Hepatocyte (in vitro differentiated cells): Measurements from ENCODE around the gene ZNF771. TPM values are rescaled to one million over a fixed set of nuclear protein-coding genes. Genes with fewer than 3 reads are reported as not detected.

Experiments
- DNase-seq: peaks from one replicate; pipeline ENCODE4 v3.0.0-alpha.2; 2016; ENCODE audit warnings: low spot score
- H2AFZ ChIP-seq: fragments of 200-600 bp; sonication (generic); 2 replicates; pipeline ENCODE4 v1.6.0; 2016; ENCODE audit warnings: antibody characterized with exemption, mild to moderate bottlenecking
- H3K27ac ChIP-seq: fragments of 200-600 bp; sonication (generic); 2 replicates; pipeline ENCODE4 v1.5.1; 2016; ENCODE audit warnings: mild to moderate bottlenecking
- H3K27me3 ChIP-seq: fragments of 200-600 bp; sonication (generic); 2 replicates; pipeline ENCODE4 v1.6.1; 2016
- H3K36me3 ChIP-seq: fragments of 200-600 bp; sonication (generic); replicated peaks from 2 replicates; pipeline ENCODE4 v1.5.1; 2016; ENCODE audit warnings: low read depth; ENCODE audit not compliant: insufficient read depth
- H3K4me1 ChIP-seq: fragments of 200-600 bp; sonication (generic); 2 replicates; pipeline ENCODE4 v1.5.1; 2016; ENCODE audit warnings: mild to moderate bottlenecking, moderate library complexity; ENCODE audit not compliant: insufficient read depth
- H3K4me2 ChIP-seq: fragments of 200-600 bp; sonication (generic); 2 replicates; pipeline ENCODE4 v1.6.0; 2016
- H3K4me3 ChIP-seq: fragments of 200-600 bp; sonication (generic); 2 replicates; pipeline ENCODE4 v1.5.1; 2016; ENCODE audit warnings: mild to moderate bottlenecking
- H3K79me2 ChIP-seq: fragments of 200-600 bp; sonication (generic); 2 replicates; pipeline ENCODE4 v1.6.0; 2017; ENCODE audit warnings: mild to moderate bottlenecking
- H3K9me2 ChIP-seq: fragments of 200-600 bp; sonication (generic); replicated peaks from 2 replicates; pipeline ENCODE4 v1.6.0; 2017; ENCODE audit warnings: mild to moderate bottlenecking; ENCODE audit not compliant: insufficient read depth
- H3K9me3 ChIP-seq: fragments of 200-600 bp; sonication (generic); 2 replicates; pipeline ENCODE4 v1.5.1; 2016; ENCODE audit warnings: low read depth, mild to moderate bottlenecking
- H4K20me1 ChIP-seq: fragments of 200-600 bp; sonication (generic); 2 replicates; pipeline ENCODE4 v1.6.0; 2016; ENCODE audit warnings: mild to moderate bottlenecking; ENCODE audit not compliant: insufficient read depth, poor library complexity, severe bottlenecking
- EZH2 ChIP-seq: fragments of 200-600 bp; sonication (generic); IDR thresholded peaks from 2 replicates; pipeline ENCODE4 v1.6.1; 2016; ENCODE audit warnings: antibody characterized with exemption, mild to moderate bottlenecking, borderline replicate concordance
- EZH2phosphoT487 ChIP-seq: fragments of 200-600 bp; sonication (generic); IDR thresholded peaks from one replicate; pipeline ENCODE4 v1.6.1; 2018; ENCODE audit warnings: antibody characterized with exemption, mild to moderate bottlenecking, low read depth, moderate library complexity; ENCODE audit not compliant: unreplicated experiment, severe bottlenecking
- WGBS: methylation state at CpG from one replicate; pipeline ENCODE4 v1.1.6; 2016; ENCODE audit warnings: low lambda C conversion rate; ENCODE audit errors: missing lambda C conversion rate; 5-methylcytosine and 5-hydroxymethylcytosine counted together
- polyA plus RNA-seq: library from polyadenylated mRNA; unstranded; fragments of >200 nt; fragmentation: Nextera tagmentation; extraction: Ambion mirVana; gene quantifications from 2 replicates; pipeline ENCODE4 v1.2.1, GENCODE V29; 2016
- total RNA-seq: library from RNA; depleted of rRNA; stranded (reverse); fragments of >200 nt; gene quantifications from 2 replicates; pipeline ENCODE4 v1.2.3, GENCODE V29; 2014
- TF ChIP-seq, protein P1 (sequence below): fragments of 200-600 bp; sonication (generic); IDR thresholded peaks from 2 replicates; pipeline ENCODE4 v1.5.1; 2016; ENCODE audit warnings: antibody characterized with exemption, mild to moderate bottlenecking; ENCODE audit not compliant: poor library complexity

The ZNF771 gene
- total and polyA plus RNA-seq, 2 experiments from 2014 or later = 12.4 to 23.6 TPM

DNA sequence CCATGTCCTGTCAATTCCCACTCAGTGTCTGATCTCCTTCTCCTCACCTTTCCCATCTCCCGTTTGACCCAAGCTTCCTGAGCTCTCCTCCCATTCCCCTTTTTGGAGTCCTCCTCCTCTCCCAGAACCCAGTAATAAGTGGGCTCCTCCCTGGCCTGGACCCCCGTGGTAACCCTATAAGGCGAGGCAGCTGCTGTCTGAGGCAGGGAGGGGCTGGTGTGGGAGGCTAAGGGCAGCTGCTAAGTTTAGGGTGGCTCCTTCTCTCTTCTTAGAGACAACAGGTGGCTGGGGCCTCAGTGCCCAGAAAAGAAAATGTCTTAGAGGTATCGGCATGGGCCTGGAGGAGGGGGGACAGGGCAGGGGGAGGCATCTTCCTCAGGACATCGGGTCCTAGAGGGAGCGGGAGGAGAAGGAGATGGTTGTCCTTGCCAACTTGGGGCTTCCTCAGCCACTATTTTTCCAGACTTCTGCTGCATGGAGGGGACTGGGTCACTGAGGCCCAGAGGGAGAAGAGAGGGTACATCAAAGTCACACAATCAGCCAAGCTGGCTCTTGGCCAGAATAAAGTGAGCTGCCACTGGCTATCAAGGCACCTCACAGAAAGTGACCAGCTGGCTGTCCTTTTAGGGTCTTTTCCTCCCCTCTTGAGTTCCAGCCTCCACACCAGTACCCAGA lies 35.2 kb upstream of the ZNF771 start:
- H2AFZ ChIP-seq = no peak overlapping the region
- TF ChIP-seq EZH2phosphoT487 (no peak), EZH2 (no peak)
- TF ChIP-seq, protein P1, sequence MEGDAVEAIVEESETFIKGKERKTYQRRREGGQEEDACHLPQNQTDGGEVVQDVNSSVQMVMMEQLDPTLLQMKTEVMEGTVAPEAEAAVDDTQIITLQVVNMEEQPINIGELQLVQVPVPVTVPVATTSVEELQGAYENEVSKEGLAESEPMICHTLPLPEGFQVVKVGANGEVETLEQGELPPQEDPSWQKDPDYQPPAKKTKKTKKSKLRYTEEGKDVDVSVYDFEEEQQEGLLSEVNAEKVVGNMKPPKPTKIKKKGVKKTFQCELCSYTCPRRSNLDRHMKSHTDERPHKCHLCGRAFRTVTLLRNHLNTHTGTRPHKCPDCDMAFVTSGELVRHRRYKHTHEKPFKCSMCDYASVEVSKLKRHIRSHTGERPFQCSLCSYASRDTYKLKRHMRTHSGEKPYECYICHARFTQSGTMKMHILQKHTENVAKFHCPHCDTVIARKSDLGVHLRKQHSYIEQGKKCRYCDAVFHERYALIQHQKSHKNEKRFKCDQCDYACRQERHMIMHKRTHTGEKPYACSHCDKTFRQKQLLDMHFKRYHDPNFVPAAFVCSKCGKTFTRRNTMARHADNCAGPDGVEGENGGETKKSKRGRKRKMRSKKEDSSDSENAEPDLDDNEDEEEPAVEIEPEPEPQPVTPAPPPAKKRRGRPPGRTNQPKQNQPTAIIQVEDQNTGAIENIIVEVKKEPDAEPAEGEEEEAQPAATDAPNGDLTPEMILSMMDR = no peak
- no peaks in the 10 kb centered on the region for H3K9me3 ChIP-seq
- no peak overlapping the region for H3K4me2 ChIP-seq
- DNase-seq = peak; percentile 6
- peaks cover 19% of the 10 kb centered on the region for H3K4me1 ChIP-seq
- H3K9me2 ChIP-seq = no peaks in the 10 kb centered on the region
- peaks cover 27% of the 10 kb centered on the region for H3K79me2 ChIP-seq
- peaks cover 26% of the 10 kb centered on the region for H4K20me1 ChIP-seq
- WGBS = 91% methylated on average over 6 of the region's 6 CpGs
- no peak overlapping the region for H3K4me3 ChIP-seq
- peak overlapping the region; percentile 84 for H3K27ac ChIP-seq
- H3K27me3 ChIP-seq = no peaks in the 10 kb centered on the region
- no peaks in the 10 kb centered on the region for H3K36me3 ChIP-seq

DNA sequence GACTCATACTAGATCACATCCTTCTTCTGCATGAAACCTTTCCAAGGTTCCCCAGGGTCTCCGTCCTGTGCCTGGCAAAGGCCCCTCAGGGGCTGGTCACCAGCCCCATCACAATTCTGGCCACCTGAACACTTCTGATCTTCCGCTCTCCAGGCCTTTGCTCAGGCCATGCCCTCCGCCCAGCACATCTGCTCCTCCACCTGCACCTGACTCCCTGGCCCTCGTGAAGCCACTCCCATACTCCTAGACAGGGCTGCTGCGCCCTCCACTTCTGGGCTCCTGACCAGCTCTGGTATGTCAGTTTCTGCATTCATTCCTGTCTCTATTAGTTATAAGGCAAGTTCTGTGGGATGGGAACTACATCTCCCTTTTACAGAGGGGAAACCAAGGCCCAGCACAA lies 34.7 kb upstream of the ZNF771 start:
- Histone ChIP-seq H3K36me3 (no peaks in the 10 kb centered on the region), H3K4me3 (no peak overlapping the region), H3K4me1 (peaks cover 17% of the 10 kb centered on the region), H3K27ac (no peak overlapping the region), H3K9me2 (no peaks in the 10 kb centered on the region), H4K20me1 (peaks cover 20% of the 10 kb centered on the region), H3K27me3 (no peaks in the 10 kb centered on the region), H3K79me2 (peaks cover 22% of the 10 kb centered on the region), H3K9me3 (no peaks in the 10 kb centered on the region), H2AFZ (no peak overlapping the region), H3K4me2 (no peak overlapping the region)
- DNase-seq = no peak
- TF ChIP-seq EZH2phosphoT487 = no peak
- TF ChIP-seq, protein P1 = no peak
- no peak for TF ChIP-seq EZH2
- WGBS = 92% methylated on average over 5 of the region's 5 CpGs

DNA sequence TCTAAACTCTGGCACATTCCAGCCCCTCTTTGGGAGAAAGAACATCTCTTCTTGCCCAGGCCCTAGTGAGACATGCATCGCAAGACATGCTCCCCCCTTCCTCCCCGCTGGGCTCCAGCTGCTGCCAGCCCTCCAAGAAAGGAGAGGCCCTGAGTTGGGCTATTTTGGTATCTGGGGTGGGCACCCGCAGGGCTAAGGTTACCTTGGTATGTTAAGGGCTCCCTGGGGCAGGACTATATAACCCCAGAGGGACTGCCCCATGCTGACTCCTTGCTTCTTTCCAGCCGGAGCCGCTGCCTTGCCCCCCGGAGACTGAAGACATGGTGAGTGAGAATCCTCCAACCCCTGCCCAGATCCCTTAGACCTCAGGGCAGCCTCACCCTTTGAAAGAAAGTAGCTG lies 32.9 kb upstream of the ZNF771 start, which contains the start of gene MYL11:
Gene MYL11 (plus strand): TSS at position 265 of the 400 bp plus-strand sequence. CDS start 56 bp downstream, at position 321.
- Histone ChIP-seq H3K27ac (no peak within 1 kb of the TSS), H2AFZ (no peak within 1 kb of the TSS), H4K20me1 (peaks cover 2% of the 10 kb centered on the region), H3K4me2 (no peak within 1 kb of the TSS), H3K36me3 (no peaks in the 10 kb centered on the region), H3K4me1 (peaks cover 14% of the 10 kb centered on the region), H3K27me3 (no peaks in the 10 kb centered on the region), H3K79me2 (peaks cover 7% of the 10 kb centered on the region), H3K9me3 (no peaks in the 10 kb centered on the region), H3K4me3 (no peak within 1 kb of the TSS), H3K9me2 (no peaks in the 10 kb centered on the region)
- 88% methylated on average over 6 of the region's 6 CpGs for WGBS
- TF ChIP-seq EZH2phosphoT487 (no peak), EZH2 (no peak)
- TF ChIP-seq, protein P1 = no peak
- no peak for DNase-seq
